Chondrocyte (in vitro differentiated cells): Measurements from ENCODE around the gene FSTL5. TPM values are rescaled to one million over a fixed set of nuclear protein-coding genes. Genes with fewer than 3 reads are reported as not detected.

Experiments
- DNase-seq: peaks from one replicate; pipeline ENCODE4 v3.0.0; 2021; ENCODE audit warnings: mixed read lengths, low spot score
- H3K27ac Mint-ChIP-seq: one replicate; pipeline ENCODE4 v1.8.0; 2021; ENCODE audit warnings: mild to moderate bottlenecking, moderate library complexity, mixed read lengths; ENCODE audit not compliant: unreplicated experiment
- H3K27me3 Mint-ChIP-seq: 2 replicates; pipeline ENCODE4 v1.8.0; 2021; ENCODE audit warnings: low read depth, mixed read lengths
- H3K36me3 Mint-ChIP-seq: 2 replicates; pipeline ENCODE4 v1.8.0; 2021; ENCODE audit warnings: low read depth, mixed read lengths
- H3K4me1 Mint-ChIP-seq: 2 replicates; pipeline ENCODE4 v1.8.0; 2021; ENCODE audit warnings: low read depth, mild to moderate bottlenecking, mixed read lengths
- H3K4me3 Mint-ChIP-seq: one replicate; pipeline ENCODE4 v1.8.0; 2021; ENCODE audit warnings: mild to moderate bottlenecking, moderate library complexity, mixed read lengths; ENCODE audit not compliant: unreplicated experiment
- H3K9me3 Mint-ChIP-seq: 2 replicates; pipeline ENCODE4 v1.8.0; 2021; ENCODE audit warnings: low read depth, mixed read lengths
- total RNA-seq: library from RNA; stranded (reverse); gene quantifications from 3 replicates; pipeline ENCODE4 v1.2.1, GENCODE V29; 2021
- TF ChIP-seq, protein P1 (sequence below): fragments of 200-600 bp; sonication (generic); IDR thresholded peaks from 2 replicates; pipeline ENCODE4 v1.5.0; 2021; ENCODE audit warnings: antibody characterized with exemption, mild to moderate bottlenecking, moderate library complexity

The FSTL5 gene
- total RNA-seq, 1 donor from 2014 or later = not detected

DNA sequence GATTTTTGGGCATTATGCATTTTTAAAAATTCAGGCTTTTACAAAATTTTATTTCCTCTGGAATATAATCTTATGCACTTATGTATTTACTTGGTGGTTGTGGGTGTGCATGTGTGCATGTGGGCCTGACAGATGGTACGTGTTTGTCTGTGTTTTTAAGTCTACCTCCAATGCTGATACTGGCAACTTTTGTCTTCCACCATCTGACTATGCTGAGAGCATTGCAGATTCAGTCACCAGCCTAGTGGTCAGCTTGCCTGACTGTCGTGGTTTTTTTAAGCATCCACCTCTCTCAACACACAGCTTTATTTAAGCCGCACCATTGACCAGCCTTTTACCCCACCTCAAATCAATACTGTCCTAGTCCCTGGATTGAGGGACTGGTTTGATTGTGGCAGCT, 37.1 kb downstream of the FSTL5 start:
- Mint-ChIP-seq H3K9me3 (no peaks in the 10 kb centered on the region), H3K27me3 (no peaks in the 10 kb centered on the region), H3K36me3 (no peaks in the 10 kb centered on the region), H3K27ac (no peak overlapping the region), H3K4me1 (no peaks in the 10 kb centered on the region), H3K4me3 (no peak overlapping the region)
- TF ChIP-seq, protein P1, sequence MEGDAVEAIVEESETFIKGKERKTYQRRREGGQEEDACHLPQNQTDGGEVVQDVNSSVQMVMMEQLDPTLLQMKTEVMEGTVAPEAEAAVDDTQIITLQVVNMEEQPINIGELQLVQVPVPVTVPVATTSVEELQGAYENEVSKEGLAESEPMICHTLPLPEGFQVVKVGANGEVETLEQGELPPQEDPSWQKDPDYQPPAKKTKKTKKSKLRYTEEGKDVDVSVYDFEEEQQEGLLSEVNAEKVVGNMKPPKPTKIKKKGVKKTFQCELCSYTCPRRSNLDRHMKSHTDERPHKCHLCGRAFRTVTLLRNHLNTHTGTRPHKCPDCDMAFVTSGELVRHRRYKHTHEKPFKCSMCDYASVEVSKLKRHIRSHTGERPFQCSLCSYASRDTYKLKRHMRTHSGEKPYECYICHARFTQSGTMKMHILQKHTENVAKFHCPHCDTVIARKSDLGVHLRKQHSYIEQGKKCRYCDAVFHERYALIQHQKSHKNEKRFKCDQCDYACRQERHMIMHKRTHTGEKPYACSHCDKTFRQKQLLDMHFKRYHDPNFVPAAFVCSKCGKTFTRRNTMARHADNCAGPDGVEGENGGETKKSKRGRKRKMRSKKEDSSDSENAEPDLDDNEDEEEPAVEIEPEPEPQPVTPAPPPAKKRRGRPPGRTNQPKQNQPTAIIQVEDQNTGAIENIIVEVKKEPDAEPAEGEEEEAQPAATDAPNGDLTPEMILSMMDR = no peak
- DNase-seq = no peak

DNA sequence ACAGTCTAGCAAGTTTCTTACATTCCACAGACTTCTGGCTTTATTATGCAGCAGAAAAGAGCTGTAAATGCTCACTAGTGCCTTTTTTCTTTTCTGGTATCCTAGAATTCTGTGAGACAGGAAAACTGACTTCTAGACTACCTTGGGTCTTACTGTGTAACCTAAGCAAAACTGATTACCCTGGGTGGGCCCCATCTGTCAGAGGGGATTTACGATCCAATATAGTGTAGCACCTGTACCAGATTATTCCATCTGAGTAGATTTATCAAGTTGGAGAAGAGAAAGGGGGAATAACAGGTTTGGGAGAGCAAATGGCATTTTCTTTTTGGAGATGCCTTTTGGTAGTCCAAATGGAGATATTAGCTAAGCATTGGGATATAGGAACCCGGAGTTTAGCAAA, 46.7 kb downstream of the FSTL5 start:
- Mint-ChIP-seq H3K4me3 (no peak overlapping the region), H3K27ac (no peak overlapping the region), H3K9me3 (no peaks in the 10 kb centered on the region), H3K27me3 (peaks cover 4% of the 10 kb centered on the region), H3K4me1 (no peaks in the 10 kb centered on the region), H3K36me3 (no peaks in the 10 kb centered on the region)
- no peak for DNase-seq
- TF ChIP-seq, protein P1 = no peak

DNA sequence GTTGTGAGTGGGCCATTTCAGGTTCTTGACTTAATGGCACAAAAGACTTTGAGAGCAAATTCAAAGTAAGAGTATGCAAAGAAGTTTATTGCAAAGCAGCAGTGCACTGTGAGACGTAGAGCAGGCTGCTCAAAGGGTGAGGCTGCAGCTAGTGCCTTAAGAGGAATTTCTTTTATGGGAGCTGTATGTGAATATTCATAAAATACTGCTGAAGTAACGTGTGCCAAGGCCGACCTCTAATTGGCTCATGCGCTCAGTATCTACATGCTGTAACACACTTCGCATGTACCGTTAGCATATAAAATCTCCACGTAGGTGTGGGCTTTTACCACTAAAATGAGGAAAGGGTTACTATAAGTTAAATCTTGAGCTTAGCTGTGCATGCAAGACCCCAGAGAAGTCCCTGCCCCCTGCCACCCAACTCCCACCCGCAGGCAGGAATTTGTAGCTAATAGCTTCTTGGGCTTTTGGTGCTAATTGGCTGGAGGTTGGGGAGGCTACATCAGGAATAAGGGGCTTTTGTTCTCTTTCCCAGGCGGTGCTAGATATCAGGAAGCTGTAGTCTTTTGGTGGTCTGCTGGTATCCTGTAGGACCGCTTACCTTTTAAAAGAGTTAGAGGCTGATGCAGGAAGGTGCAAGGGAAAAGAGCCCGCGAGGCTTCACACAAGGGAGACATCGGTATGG, 47.6 kb downstream of the FSTL5 start:
- no peak for DNase-seq
- Mint-ChIP-seq H3K36me3 (no peaks in the 10 kb centered on the region), H3K9me3 (no peaks in the 10 kb centered on the region), H3K27ac (no peak overlapping the region), H3K4me3 (no peak overlapping the region), H3K4me1 (no peaks in the 10 kb centered on the region), H3K27me3 (peaks cover 4% of the 10 kb centered on the region)
- TF ChIP-seq, protein P1 = no peak

DNA sequence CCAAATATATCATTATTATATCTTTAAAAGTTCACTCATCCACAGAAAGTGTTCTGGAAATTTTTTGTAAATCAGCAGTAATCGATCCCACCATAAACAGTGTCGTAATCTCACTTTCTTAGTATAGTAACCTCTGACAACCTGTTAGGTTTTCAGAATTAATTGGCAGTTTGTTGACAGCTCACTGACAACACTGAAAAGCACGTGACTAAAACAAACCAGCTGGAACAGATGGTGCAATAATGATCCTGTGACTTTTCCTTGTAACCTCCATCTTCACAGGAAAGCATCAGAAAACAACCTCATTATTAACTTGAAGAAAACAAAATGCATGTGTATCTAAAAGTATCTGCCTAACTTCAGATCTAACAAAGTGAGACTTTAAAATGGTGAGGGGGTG, 48.5 kb downstream of the FSTL5 start:
- H3K27me3 Mint-ChIP-seq = peaks cover 4% of the 10 kb centered on the region
- no peaks in the 10 kb centered on the region for H3K4me1 Mint-ChIP-seq
- no peaks in the 10 kb centered on the region for H3K36me3 Mint-ChIP-seq
- no peak for DNase-seq
- no peak overlapping the region for H3K27ac Mint-ChIP-seq
- H3K4me3 Mint-ChIP-seq = no peak overlapping the region
- TF ChIP-seq, protein P1 = no peak
- no peaks in the 10 kb centered on the region for H3K9me3 Mint-ChIP-seq

DNA sequence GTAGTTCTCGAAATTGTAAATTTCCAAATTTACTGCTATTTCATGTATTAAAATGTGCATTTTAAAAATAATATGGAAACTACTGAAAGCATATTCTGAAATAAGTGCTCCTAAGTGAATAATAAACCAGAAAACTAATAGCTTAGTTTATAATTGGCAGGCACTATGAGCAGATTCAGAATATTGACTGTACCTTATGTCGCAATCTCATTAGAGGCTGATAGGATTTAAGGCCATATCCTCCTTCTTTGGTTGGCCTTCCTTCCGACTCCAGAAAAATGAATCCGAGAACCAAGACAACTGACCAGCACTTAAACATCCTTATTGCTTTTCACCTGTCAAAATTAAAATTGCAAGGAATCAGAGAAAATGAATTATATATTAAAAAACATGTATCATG, 52.7 kb downstream of the FSTL5 start:
- Mint-ChIP-seq H3K4me3 (no peak overlapping the region), H3K36me3 (no peaks in the 10 kb centered on the region), H3K9me3 (no peaks in the 10 kb centered on the region), H3K4me1 (no peaks in the 10 kb centered on the region), H3K27ac (no peak overlapping the region), H3K27me3 (peaks cover 1% of the 10 kb centered on the region)
- DNase-seq = no peak
- TF ChIP-seq, protein P1 = no peak
